AG04449 (cell line): Measurements from ENCODE around the gene ZDHHC13.

ENCODE experiments used
- CTCF ChIA-PET: fragments of 350-600 bp; formaldehyde crosslinking; extraction: SDS; loops from one replicate; lab custom pipeline; 2021; ENCODE audit warnings: antibody characterized with exemption; lab: Yijun Ruan, JAX
- POLR2A ChIA-PET: fragments of 400-600, 350-600 bp; formaldehyde crosslinking; extraction: SDS; loops from one replicate; lab custom pipeline; 2020; ENCODE audit warnings: antibody characterized with exemption, inconsistent platforms; lab: Yijun Ruan, JAX
- DNase-seq: peaks from one replicate; pipeline ENCODE4 v3.0.0-alpha.2; 2010; ENCODE audit warnings: low read depth, low spot score
- H3K4me3 ChIP-seq: 2 replicates; pipeline ENCODE4 v1.5.1; 2011; ENCODE audit warnings: low read depth, mild to moderate bottlenecking, control low read depth, low read length
- TF ChIP-seq, protein P1 (sequence below): IDR thresholded peaks from one replicate; pipeline ENCODE4 v1.5.1; 2011; ENCODE audit warnings: mild to moderate bottlenecking, moderate library complexity, low read length, control low read depth, inconsistent platforms; ENCODE audit not compliant: insufficient read depth; ENCODE audit errors: missing control alignments

ZDHHC13 gene

DNA sequence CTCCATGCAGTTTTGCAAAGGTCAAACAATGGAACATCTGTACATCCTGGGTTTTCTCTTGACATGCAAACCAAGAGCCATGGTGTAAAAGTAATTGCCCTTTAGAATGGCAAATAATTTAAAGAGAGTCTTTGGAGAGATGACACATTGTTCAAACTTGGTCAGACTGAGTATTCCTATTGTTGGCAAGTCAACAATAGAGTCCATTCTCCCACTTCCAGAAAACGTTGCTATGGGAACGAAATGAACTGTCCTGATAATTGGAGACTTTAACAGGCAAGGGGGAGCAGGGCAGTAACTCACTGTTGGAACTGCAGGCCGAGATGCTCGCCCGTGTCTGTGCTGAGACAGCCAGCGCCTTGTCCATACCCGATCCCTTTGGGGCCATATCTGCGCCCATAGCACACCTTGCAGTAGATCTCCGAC, 70.9 kb downstream of the ZDHHC13 start:
- no peak overlapping the region for H3K4me3 ChIP-seq
- POLR2A ChIA-PET, result no interaction called here
- TF ChIP-seq, protein P1, sequence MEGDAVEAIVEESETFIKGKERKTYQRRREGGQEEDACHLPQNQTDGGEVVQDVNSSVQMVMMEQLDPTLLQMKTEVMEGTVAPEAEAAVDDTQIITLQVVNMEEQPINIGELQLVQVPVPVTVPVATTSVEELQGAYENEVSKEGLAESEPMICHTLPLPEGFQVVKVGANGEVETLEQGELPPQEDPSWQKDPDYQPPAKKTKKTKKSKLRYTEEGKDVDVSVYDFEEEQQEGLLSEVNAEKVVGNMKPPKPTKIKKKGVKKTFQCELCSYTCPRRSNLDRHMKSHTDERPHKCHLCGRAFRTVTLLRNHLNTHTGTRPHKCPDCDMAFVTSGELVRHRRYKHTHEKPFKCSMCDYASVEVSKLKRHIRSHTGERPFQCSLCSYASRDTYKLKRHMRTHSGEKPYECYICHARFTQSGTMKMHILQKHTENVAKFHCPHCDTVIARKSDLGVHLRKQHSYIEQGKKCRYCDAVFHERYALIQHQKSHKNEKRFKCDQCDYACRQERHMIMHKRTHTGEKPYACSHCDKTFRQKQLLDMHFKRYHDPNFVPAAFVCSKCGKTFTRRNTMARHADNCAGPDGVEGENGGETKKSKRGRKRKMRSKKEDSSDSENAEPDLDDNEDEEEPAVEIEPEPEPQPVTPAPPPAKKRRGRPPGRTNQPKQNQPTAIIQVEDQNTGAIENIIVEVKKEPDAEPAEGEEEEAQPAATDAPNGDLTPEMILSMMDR, result no peak
- CTCF ChIA-PET, result no interaction called here
- DNase-seq, result no peak

DNA sequence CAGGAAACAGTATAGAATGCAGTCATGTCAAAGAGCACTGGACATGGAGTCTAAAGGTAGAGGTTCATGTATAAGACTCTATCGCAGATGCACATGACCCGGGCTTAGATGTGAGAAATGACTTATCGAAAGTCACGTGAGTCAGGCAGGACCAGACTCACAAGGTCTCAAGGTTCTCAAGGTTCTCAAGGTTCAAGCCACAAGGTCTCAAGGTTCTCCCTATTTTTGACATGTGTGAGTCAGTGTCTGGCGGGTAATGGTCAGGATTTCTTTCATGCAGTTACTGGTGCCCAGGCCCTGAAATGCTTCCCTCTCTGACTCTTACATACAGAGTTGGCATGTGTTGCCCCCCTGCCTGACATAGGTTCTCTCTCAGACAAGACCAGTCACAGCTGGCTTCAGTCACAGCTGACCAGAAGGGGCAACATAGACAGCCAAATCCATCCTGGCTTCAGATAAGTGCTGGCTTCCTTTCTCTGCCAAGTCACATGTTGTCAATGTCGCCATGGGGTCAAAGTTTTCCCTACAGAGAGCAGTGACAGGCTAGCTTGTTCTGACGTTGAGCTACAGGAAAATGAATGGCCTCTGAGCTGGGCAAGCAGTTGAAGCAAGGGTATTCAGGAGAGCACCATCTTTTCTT, 74.7 kb downstream of the ZDHHC13 start:
- no peak overlapping the region for H3K4me3 ChIP-seq
- ChIA-PET CTCF (no interaction called here), POLR2A (no interaction called here)
- no peak for DNase-seq
- TF ChIP-seq, protein P1, result no peak

DNA sequence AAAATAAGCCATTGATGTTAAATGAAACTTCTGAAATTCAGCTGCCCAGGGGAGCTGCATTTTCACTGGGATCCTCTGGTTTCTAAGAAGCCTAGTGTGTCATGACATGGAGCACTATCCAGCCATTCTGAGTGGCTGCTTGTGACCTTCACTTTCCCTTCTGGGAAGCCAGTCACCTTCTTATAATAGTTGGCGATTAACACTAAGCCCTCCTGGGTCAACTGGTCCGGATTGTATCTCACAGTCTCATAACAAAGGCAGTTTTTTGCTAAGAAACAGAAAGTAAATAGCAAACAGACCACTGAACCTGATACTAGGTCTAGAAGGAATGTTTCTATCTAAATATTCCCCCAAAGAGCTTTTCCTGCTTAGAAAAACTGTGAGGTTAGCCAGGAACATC, 76.9 kb downstream of the ZDHHC13 start:
- POLR2A ChIA-PET, result no interaction called here
- CTCF ChIA-PET, result interaction anchor here (1.9 kb wide), 1 partner anchor 117 kb away, joined by 7 read pairs; no protein-coding TSS in a partner anchor
- DNase-seq, result no peak
- no peak overlapping the region for H3K4me3 ChIP-seq
- TF ChIP-seq, protein P1, result no peak

DNA sequence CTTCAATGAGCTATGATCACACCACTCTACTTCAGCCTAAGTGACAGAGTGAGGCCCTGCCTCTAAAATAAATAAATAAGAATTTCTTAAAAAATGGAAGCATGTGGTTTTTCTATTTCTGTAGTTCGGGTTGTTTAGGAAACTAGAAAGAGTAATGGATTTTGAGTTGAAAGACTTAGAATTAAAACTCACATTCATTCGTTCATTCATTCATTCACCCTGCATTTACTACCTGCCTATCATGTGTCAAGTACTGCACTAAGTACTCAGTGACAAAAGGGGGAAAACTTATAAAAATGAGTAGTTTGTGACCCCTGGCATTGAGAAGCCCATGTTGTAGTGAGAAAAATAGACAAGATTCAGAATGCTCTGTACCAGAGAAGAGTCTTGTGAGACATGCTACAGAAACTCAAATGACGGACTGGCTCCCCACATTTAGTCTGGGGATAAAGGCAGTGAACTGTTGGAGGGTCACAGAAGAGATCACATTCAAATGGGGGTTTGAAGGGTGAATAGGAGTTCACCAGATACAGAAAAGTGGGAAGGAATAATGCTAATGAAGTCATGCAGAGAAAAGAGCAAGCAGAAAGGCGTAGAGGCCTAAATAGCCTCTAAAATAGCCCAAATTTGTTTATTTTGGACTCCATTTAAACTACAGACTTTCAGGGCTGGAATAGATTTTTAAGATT, 77.8 kb downstream of the ZDHHC13 start:
- ChIA-PET CTCF (no interaction called here), POLR2A (no interaction called here)
- DNase-seq, result no peak
- TF ChIP-seq, protein P1, result no peak
- no peak overlapping the region for H3K4me3 ChIP-seq

DNA sequence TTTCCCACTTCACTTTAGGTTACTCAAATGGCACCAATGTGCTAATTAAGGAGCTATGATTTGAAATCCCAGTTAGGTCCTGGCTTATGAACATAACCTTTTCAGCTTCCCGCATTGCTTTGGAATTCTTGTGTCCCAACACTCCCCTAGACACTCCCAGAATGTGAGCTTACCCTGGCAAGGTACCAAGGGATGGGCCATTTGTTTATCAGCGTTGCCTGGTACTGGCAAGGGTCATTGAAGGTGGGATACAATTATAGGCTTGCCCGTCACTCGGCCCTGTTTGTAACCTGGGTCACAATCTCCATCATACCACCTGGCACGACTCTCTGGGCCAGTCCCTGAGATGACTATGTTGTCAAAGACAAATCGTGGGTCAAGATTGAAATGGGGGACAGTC, 79.5 kb downstream of the ZDHHC13 start:
- ChIA-PET POLR2A (no interaction called here), CTCF (no interaction called here)
- DNase-seq, result no peak
- TF ChIP-seq, protein P1, result no peak
- no peak overlapping the region for H3K4me3 ChIP-seq

DNA sequence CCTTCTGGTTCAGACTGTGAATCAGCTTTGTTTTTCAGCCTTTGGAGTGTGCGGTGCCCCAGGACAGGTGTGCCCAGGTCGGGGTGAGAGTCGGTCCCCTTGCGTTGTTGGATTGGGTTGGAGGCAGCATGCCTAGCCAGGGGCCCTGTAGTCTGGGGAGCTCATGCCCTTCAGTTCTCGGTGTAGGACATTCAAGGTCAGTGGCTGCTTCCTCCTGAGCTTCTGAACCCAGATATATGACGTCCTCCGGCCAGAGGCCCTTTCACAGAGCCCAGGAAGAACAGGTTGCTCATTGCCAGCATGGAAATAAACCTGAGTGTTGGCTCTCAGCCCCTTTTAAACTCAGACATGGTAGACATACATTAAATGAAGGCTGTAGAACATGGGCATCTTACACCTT, 82.1 kb downstream of the ZDHHC13 start:
- ChIA-PET POLR2A (no interaction called here), CTCF (no interaction called here)

More for the DNA sequence above, 82.1 kb downstream of the ZDHHC13 start:
- TF ChIP-seq, protein P1, result no peak
- DNase-seq, result no peak
- no peak overlapping the region for H3K4me3 ChIP-seq
